ENCODE data around the gene XPO6.

The XPO6 gene

DNA sequence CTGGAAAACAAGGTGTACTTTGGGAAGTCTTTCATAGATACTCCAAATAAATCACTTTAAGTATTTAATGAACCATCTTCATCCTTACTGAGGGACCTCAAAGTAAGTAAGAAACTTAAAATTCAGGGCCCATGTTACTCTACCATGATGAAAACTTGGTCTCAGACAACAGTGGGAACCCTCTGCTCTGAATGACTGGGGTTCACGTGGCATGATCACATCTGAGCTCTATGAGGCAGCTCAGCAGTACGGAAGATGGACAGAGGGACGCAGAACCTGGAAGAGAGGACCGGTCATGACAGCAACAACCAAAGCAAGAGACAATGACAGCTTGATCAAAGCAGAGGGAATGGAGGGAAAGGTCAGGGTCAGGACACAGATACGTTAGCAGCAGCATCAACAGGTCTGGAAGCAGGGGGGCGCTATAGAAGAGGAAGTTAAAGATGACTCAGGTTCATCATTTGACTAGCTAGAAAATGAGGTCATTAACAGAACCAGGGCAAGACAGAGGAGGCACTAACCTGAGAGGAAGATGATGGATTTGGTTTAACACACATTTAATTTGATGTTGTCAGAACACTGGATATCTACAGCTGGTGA, 9.5 kb downstream of the XPO6 start:
- TF ChIP-seq, protein P1, sequence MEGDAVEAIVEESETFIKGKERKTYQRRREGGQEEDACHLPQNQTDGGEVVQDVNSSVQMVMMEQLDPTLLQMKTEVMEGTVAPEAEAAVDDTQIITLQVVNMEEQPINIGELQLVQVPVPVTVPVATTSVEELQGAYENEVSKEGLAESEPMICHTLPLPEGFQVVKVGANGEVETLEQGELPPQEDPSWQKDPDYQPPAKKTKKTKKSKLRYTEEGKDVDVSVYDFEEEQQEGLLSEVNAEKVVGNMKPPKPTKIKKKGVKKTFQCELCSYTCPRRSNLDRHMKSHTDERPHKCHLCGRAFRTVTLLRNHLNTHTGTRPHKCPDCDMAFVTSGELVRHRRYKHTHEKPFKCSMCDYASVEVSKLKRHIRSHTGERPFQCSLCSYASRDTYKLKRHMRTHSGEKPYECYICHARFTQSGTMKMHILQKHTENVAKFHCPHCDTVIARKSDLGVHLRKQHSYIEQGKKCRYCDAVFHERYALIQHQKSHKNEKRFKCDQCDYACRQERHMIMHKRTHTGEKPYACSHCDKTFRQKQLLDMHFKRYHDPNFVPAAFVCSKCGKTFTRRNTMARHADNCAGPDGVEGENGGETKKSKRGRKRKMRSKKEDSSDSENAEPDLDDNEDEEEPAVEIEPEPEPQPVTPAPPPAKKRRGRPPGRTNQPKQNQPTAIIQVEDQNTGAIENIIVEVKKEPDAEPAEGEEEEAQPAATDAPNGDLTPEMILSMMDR (IDR thresholded peaks at IDR 0.05; ENCODE audit: insufficient read depth, low read depth, low read length, missing control alignments), result peak; percentile 17
- H3K4me3 ChIP-seq (ENCODE audit: low read depth, low read length), result no peak overlapping the region
- DNase-seq (ENCODE audit: low read depth), result no peak

DNA sequence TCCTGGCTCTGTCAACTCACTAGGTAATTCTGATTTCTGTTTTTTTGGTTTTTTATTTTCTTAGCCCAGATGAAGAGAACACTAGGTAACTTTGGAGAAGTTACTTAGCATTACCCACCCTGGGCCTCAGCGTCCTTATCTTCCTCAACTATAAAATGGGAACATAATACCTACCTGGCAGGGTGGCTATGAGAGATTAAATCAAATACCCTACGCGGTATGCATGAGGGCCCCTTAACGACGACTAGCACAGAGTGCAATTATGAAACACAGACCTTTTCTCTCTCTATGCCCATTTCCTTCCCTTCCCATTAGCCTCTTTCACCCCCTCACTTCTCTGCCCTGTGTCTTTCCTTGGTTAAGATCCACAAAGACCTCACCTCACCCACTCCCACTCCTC, 11.1 kb downstream of the XPO6 start:
- no peak for DNase-seq (ENCODE audit: low read depth)
- TF ChIP-seq, protein P1 (IDR thresholded peaks at IDR 0.05; ENCODE audit: insufficient read depth, low read depth, low read length, missing control alignments), result no peak
- no peak overlapping the region for H3K4me3 ChIP-seq (ENCODE audit: low read depth, low read length)

DNA sequence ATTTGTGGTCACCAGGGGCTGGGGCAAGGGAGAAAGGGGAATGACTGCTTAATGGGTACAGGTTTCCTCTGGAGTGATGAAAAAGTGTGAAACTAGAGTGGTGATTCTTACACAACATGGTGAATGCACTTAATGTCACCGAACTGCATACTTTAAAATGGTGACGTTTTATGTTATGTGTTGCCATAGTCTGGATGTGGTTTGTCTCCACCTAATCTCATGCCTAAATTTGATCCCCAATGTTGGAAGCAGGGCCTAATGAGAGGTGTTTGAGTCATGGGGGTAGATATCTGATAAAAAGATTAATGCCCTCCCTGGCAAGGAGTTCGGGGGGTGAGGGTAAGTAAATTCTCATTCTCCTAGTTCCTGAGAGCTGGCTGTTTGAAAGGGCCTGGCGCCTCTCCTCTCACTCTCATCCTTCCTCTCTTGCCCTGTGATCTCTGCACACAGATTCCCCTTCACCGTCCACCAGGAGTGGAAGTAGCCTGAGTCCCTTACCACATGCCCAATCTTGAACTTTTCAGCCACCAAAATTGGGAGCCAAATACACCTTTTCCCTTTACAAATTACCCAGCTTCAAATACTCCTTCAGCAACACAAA, 15.3 kb downstream of the XPO6 start:
- DNase-seq (ENCODE audit: low read depth), result no peak
- H3K4me3 ChIP-seq (ENCODE audit: low read depth, low read length), result no peak overlapping the region

DNA sequence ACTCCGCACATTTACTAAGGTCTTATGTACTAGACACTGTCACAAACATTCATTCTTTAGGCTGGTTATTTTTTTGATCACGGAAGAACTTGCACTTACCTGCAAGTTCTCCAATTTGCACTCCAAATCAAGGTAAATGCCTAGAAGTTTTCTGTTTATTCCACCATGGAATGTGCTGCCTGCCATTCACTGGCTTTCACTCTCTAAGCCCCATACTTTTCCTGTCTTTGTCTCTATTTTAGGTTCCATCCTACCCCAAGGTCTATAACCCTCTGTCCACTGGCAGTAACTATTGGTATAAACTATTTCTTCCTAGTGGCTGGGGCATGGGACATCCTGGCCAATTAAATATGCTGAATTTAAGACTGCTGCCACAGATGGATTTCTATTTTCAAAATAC, 15.9 kb downstream of the XPO6 start:
- TF ChIP-seq, protein P1 (IDR thresholded peaks at IDR 0.05; ENCODE audit: insufficient read depth, low read depth, low read length, missing control alignments), result no peak
- no peak for DNase-seq (ENCODE audit: low read depth)
- no peak overlapping the region for H3K4me3 ChIP-seq (ENCODE audit: low read depth, low read length)

More for the DNA sequence above, 15.3 kb downstream of the XPO6 start:
- TF ChIP-seq, protein P1 (IDR thresholded peaks at IDR 0.05; ENCODE audit: insufficient read depth, low read depth, low read length, missing control alignments), result no peak

DNA sequence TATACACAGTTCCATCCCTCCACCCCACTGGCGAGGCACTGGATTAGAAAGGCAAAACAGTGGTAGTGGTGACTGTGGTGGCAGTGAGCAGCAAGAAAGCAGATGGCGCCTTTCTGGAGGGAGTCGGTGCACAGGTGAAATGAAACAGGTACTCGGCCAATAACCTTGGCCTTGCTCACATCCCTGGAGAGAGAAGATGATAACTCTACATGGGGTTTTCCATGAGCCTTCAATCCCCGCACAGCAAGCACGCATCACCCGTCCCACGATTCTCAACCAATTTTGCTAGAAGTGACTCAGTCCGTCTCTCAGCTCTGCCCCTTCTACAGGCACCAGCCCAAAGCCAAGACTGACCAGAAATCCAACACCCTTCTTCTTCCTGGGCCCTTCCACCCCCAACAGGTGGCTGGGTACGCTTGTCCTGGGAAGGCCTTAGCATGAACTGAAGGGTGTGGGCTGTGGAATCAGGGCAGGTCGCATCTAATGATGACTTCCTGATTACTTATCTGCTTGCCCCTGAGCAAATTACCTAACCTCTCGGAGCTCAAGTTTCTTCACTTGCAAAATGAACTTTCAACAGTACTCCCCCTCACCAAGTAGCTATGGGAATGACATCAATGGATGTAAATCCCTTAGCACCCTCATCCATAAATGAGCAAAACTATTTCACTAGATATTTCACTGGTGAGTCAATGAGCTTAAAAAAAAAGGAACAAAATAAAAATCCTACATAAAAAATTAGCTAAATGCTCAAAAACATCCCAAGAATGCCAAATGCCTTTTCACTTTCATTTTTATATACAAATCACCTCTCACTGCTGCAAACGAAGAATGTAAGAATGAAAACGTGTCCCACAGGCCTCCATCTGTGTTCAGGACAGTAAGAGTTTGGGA, 18.0 kb downstream of the XPO6 start:
- TF ChIP-seq, protein P1 (IDR thresholded peaks at IDR 0.05; ENCODE audit: insufficient read depth, low read depth, low read length, missing control alignments), result no peak
- peak overlapping the region; percentile 16; the same call in 1 of the 2 replicates for H3K4me3 ChIP-seq (ENCODE audit: low read depth, low read length)
- DNase-seq (ENCODE audit: low read depth), result peak; percentile 45

DNA sequence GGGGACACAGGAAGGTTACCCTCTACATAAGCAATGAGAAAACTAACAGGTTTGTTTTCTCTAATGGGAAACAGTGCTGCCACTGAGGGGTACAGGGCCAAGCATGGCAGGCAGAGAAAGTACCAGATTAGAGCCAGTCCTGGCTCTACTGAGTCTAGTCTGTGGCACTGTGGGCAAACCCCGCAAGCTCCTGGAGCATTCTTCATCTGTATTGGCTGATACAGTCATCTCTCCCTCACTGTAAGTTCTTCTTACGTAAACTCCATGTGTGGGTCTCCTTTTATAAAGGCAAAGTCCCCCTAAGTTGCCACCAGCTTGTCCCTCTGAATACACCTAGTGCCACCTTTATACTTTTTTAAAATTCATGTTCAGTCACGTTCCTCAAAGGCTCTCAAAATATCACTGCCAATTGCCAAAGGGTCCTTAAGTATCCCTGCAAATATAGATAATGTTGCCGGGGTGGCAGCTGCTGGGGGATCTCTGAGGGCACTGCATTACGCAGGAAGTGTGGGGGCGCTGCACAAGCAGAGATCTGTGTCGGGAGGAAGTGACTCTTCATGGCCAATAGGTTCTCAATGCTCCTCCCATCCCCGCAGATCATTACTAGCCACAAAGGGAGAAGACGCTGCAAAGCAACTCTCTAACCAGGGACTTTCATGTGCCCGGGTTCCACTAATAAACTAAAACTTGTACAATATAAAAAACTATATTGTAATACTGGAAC, 18.8 kb downstream of the XPO6 start:
- peak; percentile 85 for DNase-seq (ENCODE audit: low read depth)

More for the DNA sequence above, 18.8 kb downstream of the XPO6 start:
- peak overlapping the region; percentile 16; the same call in 1 of the 2 replicates for H3K4me3 ChIP-seq (ENCODE audit: low read depth, low read length)
- TF ChIP-seq, protein P1 (IDR thresholded peaks at IDR 0.05; ENCODE audit: insufficient read depth, low read depth, low read length, missing control alignments), result peak; percentile 34

Measured in GM12865 (cell line).